ENCODE measurements around the gene NANP. TPM values are rescaled to one million over a fixed set of nuclear protein-coding genes. Genes with fewer than 3 reads are reported as not detected.
"Not testable (repeated sequence)": the region's sequence is repeated elsewhere in the genome, so short reads cannot be mapped to it uniquely, and the experiment has no call there.

The NANP gene
- total RNA-seq, 4 donors from 2014 or later, result 5.0 to 7.7 (median 5.6) TPM

DNA sequence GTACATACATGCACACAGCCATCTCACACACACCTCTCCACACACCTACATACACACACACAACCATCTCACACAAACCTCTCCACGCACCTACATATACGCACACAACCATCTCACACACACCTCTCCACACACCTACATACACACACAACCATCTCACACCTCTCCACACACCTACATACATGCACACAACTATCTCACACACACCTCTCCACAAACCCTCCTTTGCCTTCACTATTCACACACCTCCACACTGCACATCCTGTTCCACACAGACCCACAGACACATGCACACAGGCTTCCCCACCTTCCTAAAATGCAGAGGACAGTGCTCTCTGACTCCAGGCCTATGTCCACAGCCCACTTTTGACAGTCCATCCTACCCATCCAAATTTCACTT is 22.2 kb downstream of the NANP start:
- H3K27me3 ChIP-seq, result no peaks in the 10 kb centered on the region
- no peaks in the 10 kb centered on the region for H3K9me3 ChIP-seq
- no peak for ATAC-seq
- TF ChIP-seq EP300 (IDR thresholded peaks at IDR 0.05), result no peak
- no peak for TF ChIP-seq POLR2A (IDR thresholded peaks at IDR 0.05)
- TF ChIP-seq POLR2AphosphoS5 (IDR thresholded peaks at IDR 0.05), result no peak
- TF ChIP-seq, protein P1, sequence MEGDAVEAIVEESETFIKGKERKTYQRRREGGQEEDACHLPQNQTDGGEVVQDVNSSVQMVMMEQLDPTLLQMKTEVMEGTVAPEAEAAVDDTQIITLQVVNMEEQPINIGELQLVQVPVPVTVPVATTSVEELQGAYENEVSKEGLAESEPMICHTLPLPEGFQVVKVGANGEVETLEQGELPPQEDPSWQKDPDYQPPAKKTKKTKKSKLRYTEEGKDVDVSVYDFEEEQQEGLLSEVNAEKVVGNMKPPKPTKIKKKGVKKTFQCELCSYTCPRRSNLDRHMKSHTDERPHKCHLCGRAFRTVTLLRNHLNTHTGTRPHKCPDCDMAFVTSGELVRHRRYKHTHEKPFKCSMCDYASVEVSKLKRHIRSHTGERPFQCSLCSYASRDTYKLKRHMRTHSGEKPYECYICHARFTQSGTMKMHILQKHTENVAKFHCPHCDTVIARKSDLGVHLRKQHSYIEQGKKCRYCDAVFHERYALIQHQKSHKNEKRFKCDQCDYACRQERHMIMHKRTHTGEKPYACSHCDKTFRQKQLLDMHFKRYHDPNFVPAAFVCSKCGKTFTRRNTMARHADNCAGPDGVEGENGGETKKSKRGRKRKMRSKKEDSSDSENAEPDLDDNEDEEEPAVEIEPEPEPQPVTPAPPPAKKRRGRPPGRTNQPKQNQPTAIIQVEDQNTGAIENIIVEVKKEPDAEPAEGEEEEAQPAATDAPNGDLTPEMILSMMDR (IDR thresholded peaks at IDR 0.05), result no peak
- no peaks in the 10 kb centered on the region for H3K4me1 ChIP-seq
- H3K36me3 ChIP-seq, result no peaks in the 10 kb centered on the region
- 71% methylated on average over 2 of the region's 2 CpGs; no CpG with 5 or more reads in 1 of the 2 donors for WGBS, 2 donors (ENCODE audit: low coverage in 1 of 2)
- H3K4me3 ChIP-seq, result no peak overlapping the region
- no peak overlapping the region for H3K27ac ChIP-seq

DNA sequence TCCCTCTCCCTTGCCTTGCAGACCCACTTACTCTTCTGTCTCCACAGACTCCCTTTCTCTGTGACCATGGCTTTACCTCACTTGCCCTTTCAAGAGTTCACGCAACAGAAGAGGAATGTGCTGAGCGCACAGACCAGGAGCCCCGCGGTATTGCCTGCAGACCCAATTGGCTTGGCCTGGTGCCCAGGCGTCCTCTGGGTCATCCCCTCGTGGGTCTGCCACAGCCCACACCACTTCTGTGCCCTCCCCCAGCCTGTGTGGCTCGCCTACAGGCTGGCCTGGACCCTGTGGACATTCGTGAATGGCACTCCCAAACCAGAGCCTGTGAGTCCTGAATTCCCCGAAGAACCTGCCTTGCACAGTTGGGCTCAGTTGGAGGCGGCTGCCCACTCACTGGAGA is 23.2 kb downstream of the NANP start:
- no peak for ATAC-seq
- no peak overlapping the region for H3K4me3 ChIP-seq
- WGBS, 2 donors (ENCODE audit: low coverage in 1 of 2), result 72% methylated on average over 5 of the region's 10 CpGs; no CpG with 5 or more reads in 1 of the 2 donors
- no peak overlapping the region for H3K27ac ChIP-seq
- H3K9me3 ChIP-seq, result no peaks in the 10 kb centered on the region
- no peaks in the 10 kb centered on the region for H3K27me3 ChIP-seq
- H3K36me3 ChIP-seq, result no peaks in the 10 kb centered on the region
- TF ChIP-seq POLR2AphosphoS5 (IDR thresholded peaks at IDR 0.05), result no peak
- TF ChIP-seq, protein P1 (IDR thresholded peaks at IDR 0.05), result no peak
- no peak for TF ChIP-seq EP300 (IDR thresholded peaks at IDR 0.05)
- no peak for TF ChIP-seq POLR2A (IDR thresholded peaks at IDR 0.05)
- no peaks in the 10 kb centered on the region for H3K4me1 ChIP-seq

DNA sequence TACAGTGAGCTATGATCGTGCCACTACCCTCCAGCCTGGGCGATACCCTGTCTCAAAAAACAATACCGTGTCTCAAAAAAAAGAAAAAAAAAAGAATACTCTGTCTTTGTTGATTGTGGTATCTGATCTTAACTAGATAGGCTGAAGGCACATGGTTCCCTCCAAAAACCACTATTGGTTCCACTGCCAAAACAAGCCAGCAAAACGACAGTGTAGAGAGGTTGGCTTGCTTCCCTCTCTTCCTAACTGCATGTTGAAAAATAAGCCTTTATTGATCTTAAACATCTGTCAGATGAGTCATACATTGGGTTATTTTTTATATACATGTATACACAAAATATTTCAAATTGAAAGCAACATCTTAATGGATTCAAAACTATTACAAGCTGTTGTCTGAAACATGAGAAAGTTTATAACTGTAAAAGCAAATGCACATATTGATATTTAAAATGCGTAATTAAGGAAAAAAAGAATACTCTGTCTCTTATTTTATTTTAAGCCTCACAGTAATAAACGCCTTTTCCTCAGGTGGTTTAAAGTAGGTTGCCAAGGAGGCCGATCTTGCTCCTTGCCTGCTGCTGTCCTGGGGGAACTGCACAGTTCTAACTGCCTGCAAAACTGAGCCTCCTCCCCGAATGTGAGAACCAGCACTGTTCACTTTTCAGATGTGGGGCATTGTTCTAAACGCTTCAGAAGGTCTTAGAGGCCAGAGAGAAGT is 31.5 kb downstream of the NANP start:
- no peak for ATAC-seq
- no peaks in the 10 kb centered on the region for H3K4me1 ChIP-seq
- TF ChIP-seq POLR2A (IDR thresholded peaks at IDR 0.05), result no peak
- no peak for TF ChIP-seq EP300 (IDR thresholded peaks at IDR 0.05)
- no peak for TF ChIP-seq POLR2AphosphoS5 (IDR thresholded peaks at IDR 0.05)
- TF ChIP-seq, protein P1 (IDR thresholded peaks at IDR 0.05), result no peak
- 37 to 42% methylated on average over 6 of the region's 9 CpGs for WGBS, 2 donors (ENCODE audit: low coverage in 1 of 2)
- H3K9me3 ChIP-seq, result no peaks in the 10 kb centered on the region
- H3K4me3 ChIP-seq, result no peak overlapping the region
- H3K36me3 ChIP-seq, result no peaks in the 10 kb centered on the region
- no peak overlapping the region for H3K27ac ChIP-seq
- no peaks in the 10 kb centered on the region for H3K27me3 ChIP-seq

DNA sequence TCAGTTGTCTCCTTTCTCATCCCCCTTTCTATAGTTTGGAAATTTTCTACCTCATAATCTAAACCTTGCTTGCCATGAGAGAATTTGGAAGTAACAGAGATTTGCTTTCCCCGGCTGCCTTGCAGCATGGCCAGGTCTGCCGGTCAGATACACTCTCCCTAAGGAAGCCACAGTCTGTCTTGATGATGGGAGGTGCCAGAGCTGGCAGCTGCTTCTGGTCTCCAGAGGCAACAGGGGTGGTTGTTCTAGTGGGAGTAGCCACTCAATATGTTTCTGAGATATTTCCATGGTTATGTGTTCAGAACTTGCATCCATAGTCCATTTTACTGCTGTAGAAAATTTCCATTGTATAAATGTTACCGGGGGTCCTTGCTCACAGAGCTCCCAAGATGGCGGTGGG is 33.0 kb downstream of the NANP start:
- H3K4me3 ChIP-seq, H3K27ac ChIP-seq, H3K4me1 ChIP-seq, ATAC-seq, H3K36me3 ChIP-seq, H3K9me3 ChIP-seq, H3K27me3 ChIP-seq: not testable (repeated sequence)
- WGBS, 2 donors (ENCODE audit: low coverage in 1 of 2), result 33% methylated on average over 2 of the region's 4 CpGs; no CpG with 5 or more reads in 1 of the 2 donors

DNA sequence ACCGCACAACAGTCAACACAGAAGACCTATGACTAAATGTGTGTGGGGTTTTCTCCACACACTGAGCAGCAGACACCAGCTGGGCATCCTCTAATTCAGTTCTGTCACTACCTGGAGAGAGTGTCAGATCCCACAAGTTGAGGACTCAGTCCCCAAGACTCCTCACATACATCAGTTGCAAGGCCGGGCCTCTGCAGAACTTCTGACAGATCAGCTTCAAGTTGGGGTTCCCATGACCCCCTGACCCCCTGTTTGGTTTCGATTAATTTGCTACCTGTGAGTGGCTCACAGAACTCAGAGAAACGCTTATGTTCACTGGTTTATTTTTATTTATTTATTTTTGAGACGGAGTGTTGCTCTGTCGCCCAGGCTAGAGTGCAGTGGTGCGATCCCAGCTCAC is 35.3 kb downstream of the NANP start:
- Histone ChIP-seq H3K4me3 (no peak overlapping the region), H3K9me3 (no peaks in the 10 kb centered on the region), H3K27me3 (no peaks in the 10 kb centered on the region), H3K27ac (no peak overlapping the region), H3K36me3 (no peaks in the 10 kb centered on the region), H3K4me1 (peaks cover 0 to 21% (median 5%) of the 10 kb centered on the region in 3 donors)
- TF ChIP-seq POLR2A (IDR thresholded peaks at IDR 0.05) (no peak), POLR2AphosphoS5 (IDR thresholded peaks at IDR 0.05) (no peak), EP300 (IDR thresholded peaks at IDR 0.05) (no peak)
- TF ChIP-seq, protein P1 (IDR thresholded peaks at IDR 0.05), result no peak
- no peak for ATAC-seq
- 79 to 96% methylated on average over 4 of the region's 7 CpGs for WGBS, 2 donors (ENCODE audit: low coverage in 1 of 2)

All from gastroesophageal sphincter (tissue), 4 donors.